Measurements from ENCODE around the gene CCDC80.

The CCDC80 gene

DNA sequence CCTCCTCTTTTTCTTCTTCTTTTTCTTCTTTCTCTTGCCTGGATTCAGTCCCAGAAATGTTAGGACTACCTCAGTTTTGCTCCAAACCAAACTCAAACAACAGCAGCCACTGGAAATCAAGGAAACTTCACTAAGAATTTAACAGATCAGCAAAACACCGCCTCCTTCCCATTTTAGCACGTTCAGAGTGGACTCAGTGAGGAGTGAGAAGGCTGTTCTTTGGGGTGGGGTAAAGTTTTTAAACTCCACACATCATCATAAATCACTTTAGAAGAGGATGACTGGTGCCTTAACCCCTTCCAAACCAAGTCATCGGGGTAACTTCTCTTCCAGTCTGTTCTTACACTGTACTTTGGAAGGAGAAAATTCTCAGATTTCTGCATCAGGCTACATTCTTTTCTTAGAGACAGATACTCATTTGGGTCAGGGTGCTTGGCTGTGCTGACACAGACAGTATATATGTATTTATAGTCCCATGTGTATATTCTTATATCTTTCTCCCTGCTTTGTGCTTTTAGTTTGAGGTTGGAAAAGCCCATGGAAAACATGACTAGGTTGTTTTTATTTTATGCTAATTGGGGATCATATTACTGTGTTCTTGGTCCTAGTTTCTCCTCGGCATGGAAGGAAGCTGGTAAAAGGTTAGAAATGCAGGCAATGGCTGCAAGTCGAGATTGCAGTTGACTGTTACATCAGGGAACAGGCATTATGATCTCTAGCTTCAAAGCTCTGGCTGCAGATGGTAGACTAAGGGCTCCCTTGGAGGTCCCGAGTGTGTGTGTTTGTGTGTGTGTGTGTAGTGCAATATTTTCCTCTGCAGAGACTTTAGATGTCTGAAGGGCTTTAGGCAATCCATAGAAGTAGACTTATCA, at the start of gene CCDC80:
CCDC80 (minus strand) TSS at position 214 of the 872 bp plus-strand sequence. CDS start 1,238 bp downstream, outside the sequence.
- in situ Hi-C loops (cut with MboI; ENCODE audit: low pct_unique_long_range_greater_than_20kb, low sequenced_read_pairs, unreplicated experiment): loop anchor here (10.0 kb wide), 2 partner anchors 94 to 344 kb away; no protein-coding TSS in a partner anchor
- TF ChIP-seq CTCF (IDR thresholded peaks at IDR 0.05; ENCODE audit: extremely low read depth, insufficient read depth, missing control alignments): no peak
- DNase-seq (ENCODE audit: low spot score): no peak

DNA sequence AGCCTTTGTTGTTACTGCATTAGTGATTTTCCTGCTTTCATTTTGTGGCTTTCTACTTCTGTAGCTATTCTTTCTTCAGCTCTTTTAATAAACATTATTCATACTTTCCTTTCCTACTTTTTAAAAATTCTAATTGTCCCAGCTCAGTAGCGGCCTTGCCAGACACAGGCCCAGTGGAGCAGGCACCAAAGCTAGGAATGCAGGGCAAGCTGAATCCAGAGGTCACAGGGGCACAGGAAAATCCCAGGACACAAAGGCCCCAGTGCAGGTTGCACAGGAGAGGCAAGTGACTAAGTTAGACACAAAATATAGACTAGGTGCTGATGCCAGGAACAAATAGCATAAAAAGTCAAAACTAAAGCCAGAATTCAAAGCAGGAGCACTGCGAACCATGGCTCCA, 49.0 kb upstream of the CCDC80 start:
- no peak for TF ChIP-seq CTCF (IDR thresholded peaks at IDR 0.05; ENCODE audit: extremely low read depth, insufficient read depth, missing control alignments)
- no peak for DNase-seq (ENCODE audit: low spot score)
- in situ Hi-C loops (cut with MboI; ENCODE audit: low pct_unique_long_range_greater_than_20kb, low sequenced_read_pairs, unreplicated experiment): no loop called here

DNA sequence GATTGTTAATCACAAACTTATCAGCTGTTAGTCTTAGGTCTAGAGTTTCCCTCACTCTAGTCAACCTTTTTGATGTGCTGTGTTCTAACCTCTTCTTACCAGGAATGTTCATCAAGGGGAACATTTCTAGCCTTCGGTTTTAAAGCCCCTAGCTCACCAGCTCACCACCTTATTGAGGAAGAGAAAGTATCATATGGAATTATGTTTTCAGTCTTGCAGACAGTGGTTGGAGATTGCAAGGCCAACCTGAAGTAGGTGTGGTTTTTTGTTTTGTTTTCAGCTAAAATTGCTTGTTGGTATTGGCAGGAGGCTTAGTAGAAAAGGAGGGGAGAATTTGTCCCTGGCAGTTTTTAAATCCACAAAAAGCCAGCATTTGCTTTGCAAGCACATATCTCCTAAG, 48.4 kb upstream of the CCDC80 start:
- no peak for DNase-seq (ENCODE audit: low spot score)
- no peak for TF ChIP-seq CTCF (IDR thresholded peaks at IDR 0.05; ENCODE audit: extremely low read depth, insufficient read depth, missing control alignments)
- in situ Hi-C loops (cut with MboI; ENCODE audit: low pct_unique_long_range_greater_than_20kb, low sequenced_read_pairs, unreplicated experiment): no loop called here

DNA sequence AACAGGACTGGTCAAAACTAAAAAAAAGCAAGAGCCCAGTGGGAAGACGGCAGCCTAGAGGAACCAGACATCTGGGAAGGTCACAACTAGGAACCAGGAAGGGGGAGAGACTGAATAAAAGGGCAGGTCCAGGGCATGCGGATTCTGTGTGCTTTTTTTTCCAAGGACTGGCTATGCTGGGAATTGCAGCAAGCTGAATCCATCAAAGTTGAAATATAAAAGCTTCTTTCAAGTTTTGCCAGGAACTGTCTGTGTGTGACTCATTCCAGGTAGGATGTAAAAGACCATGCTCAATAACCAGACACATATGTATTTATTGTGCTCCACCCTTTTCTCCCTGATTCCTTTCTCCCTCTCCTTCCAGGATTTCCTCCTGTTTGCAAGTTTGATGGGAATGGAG, 47.9 kb upstream of the CCDC80 start:
- DNase-seq (ENCODE audit: low spot score): no peak
- in situ Hi-C loops (cut with MboI; ENCODE audit: low pct_unique_long_range_greater_than_20kb, low sequenced_read_pairs, unreplicated experiment): no loop called here
- no peak for TF ChIP-seq CTCF (IDR thresholded peaks at IDR 0.05; ENCODE audit: extremely low read depth, insufficient read depth, missing control alignments)

- no peak for DNase-seq (ENCODE audit: low spot score)
- TF ChIP-seq CTCF (IDR thresholded peaks at IDR 0.05; ENCODE audit: extremely low read depth, insufficient read depth, missing control alignments): no peak
- in situ Hi-C loops (cut with MboI; ENCODE audit: low pct_unique_long_range_greater_than_20kb, low sequenced_read_pairs, unreplicated experiment): no loop called here
These were observed 47.3 kb upstream of the CCDC80 start for GRCh38 chr3:112688085-112688769.

GRCh38 chr3:112687616-112688015, 46.7 kb upstream of the CCDC80 start:
- no peak for DNase-seq (ENCODE audit: low spot score)
- in situ Hi-C loops (cut with MboI; ENCODE audit: low pct_unique_long_range_greater_than_20kb, low sequenced_read_pairs, unreplicated experiment): no loop called here
- TF ChIP-seq CTCF (IDR thresholded peaks at IDR 0.05; ENCODE audit: extremely low read depth, insufficient read depth, missing control alignments): no peak
